ENCODE measurements around the gene NT5C2. TPM values are rescaled to one million over a fixed set of nuclear protein-coding genes. Genes with fewer than 3 reads are reported as not detected.

NT5C2 gene
- total and polyA plus RNA-seq, 2 donors (not counting 1 experiment from before 2014, with no cell fraction given), result 38.6 to 80.8 TPM

- Mint-ChIP-seq H3K27ac (no peak overlapping the region), H3K4me3 (no peak overlapping the region), H3K4me1 (no peaks in the 10 kb centered on the region), H3K27me3 (no peaks in the 10 kb centered on the region), H3K9me3 (ENCODE audit: insufficient read depth) (no peaks in the 10 kb centered on the region)
- no peak for TF ChIP-seq EZH2 (IDR thresholded peaks at IDR 0.05; ENCODE audit: borderline replicate concordance, insufficient read depth, low read depth, low read length, poor library complexity, severe bottlenecking)
- TF ChIP-seq CTCF (IDR thresholded peaks at IDR 0.05), result no peak
- H3K4me3 ChIP-seq (ENCODE audit: control extremely low read depth in 1 of 5, extremely low read depth in 1 of 5, insufficient read depth in 1 of 5, low read depth in 2 of 5, low read length in 4 of 5), result no peak overlapping the region
- no peak for DNase-seq
- no peak overlapping the region for H2AFZ ChIP-seq (ENCODE audit: insufficient read depth, low read depth, low read length, poor library complexity, severe bottlenecking)
- WGBS (ENCODE audit: insufficient coverage), result no CpG with 5 or more reads among the region's 1 CpG
- CTCF ChIA-PET, result interaction anchor here (1.5 kb wide), 1 partner anchor 139 kb away, joined by 5 read pairs; no protein-coding TSS in a partner anchor
- POLR2A ChIA-PET, result no interaction called here
- H3K4me2 ChIP-seq (replicated peaks; ENCODE audit: low read depth, low read length, poor library complexity, severe bottlenecking), result no peak overlapping the region
- H3K36me3 ChIP-seq (replicated peaks in 1 of 2; ENCODE audit: control extremely low read depth in 1 of 2, control insufficient read depth in 1 of 2, extremely low read depth in 1 of 2, insufficient read depth in 2 of 2, low read length in 1 of 2), result peaks cover 8 to 31% of the 10 kb centered on the region in 2 experiments
- no peak overlapping the region for H3K9ac ChIP-seq (ENCODE audit: low read length)
- intact Hi-C loops (cut with micrococcal nuclease), result no loop called here
- H3K4me1 ChIP-seq (ENCODE audit: control insufficient read depth in 2 of 2, insufficient read depth in 2 of 2, low read length in 2 of 2), result no peaks in the 10 kb centered on the region
- H3K27me3 ChIP-seq (replicated peaks in 1 of 4; ENCODE audit: control extremely low read depth in 1 of 4, control insufficient read depth in 3 of 4, insufficient read depth in 4 of 4, low read length in 3 of 4), result no peaks in the 10 kb centered on the region
- H3K79me2 ChIP-seq (ENCODE audit: control insufficient read depth, insufficient read depth, low read length), result no peaks in the 10 kb centered on the region
- H4K20me1 ChIP-seq (ENCODE audit: control insufficient read depth, insufficient read depth, low read length, poor library complexity, severe bottlenecking), result no peaks in the 10 kb centered on the region
- H3K27ac ChIP-seq (ENCODE audit: low read length in 2 of 2), result no peak overlapping the region
- H3K9me3 ChIP-seq (ENCODE audit: control extremely low read depth in 1 of 3, control insufficient read depth in 2 of 3, insufficient read depth in 1 of 3, low read length in 2 of 3), result no peaks in the 10 kb centered on the region
- no peak for ATAC-seq (ENCODE audit: low read depth)
These were observed 87.6 kb downstream of the NT5C2 start for GRCh38 chr10:103105462-103105861.

DNA sequence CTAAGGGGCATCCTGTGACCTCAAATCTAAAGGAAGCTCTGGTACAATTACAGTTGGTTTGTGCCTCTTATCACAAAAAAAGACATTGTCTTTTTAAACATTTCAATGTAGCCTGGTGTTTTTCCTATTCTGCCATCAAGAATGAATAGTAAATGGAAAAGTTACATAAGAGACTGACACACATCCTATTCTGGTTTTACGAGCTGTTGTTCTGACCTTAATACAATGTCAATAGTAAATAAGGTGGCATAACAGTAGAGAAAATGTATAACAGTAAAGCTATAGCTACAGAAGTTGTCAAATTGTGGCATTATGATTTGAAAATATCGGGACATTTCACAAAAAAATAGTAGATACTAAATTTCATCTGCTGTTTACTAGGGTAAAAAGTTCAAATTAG is 88.4 kb downstream of the NT5C2 start:
- H3K27me3 Mint-ChIP-seq, result no peaks in the 10 kb centered on the region
- Histone ChIP-seq H3K9me3 (ENCODE audit: control extremely low read depth in 1 of 3, control insufficient read depth in 2 of 3, insufficient read depth in 1 of 3, low read length in 2 of 3) (no peaks in the 10 kb centered on the region), H2AFZ (ENCODE audit: insufficient read depth, low read depth, low read length, poor library complexity, severe bottlenecking) (no peak overlapping the region), H3K79me2 (ENCODE audit: control insufficient read depth, insufficient read depth, low read length) (no peaks in the 10 kb centered on the region), H4K20me1 (ENCODE audit: control insufficient read depth, insufficient read depth, low read length, poor library complexity, severe bottlenecking) (no peaks in the 10 kb centered on the region), H3K9ac (ENCODE audit: low read length) (no peak overlapping the region), H3K4me3 (ENCODE audit: control extremely low read depth in 1 of 5, extremely low read depth in 1 of 5, insufficient read depth in 1 of 5, low read depth in 2 of 5, low read length in 4 of 5) (no peak overlapping the region), H3K4me1 (ENCODE audit: control insufficient read depth in 2 of 2, insufficient read depth in 2 of 2, low read length in 2 of 2) (no peaks in the 10 kb centered on the region), H3K4me2 (replicated peaks; ENCODE audit: low read depth, low read length, poor library complexity, severe bottlenecking) (no peak overlapping the region), H3K36me3 (replicated peaks in 1 of 2; ENCODE audit: control extremely low read depth in 1 of 2, control insufficient read depth in 1 of 2, extremely low read depth in 1 of 2, insufficient read depth in 2 of 2, low read length in 1 of 2) (peaks cover 8 to 36% of the 10 kb centered on the region in 2 experiments), H3K27ac (ENCODE audit: low read length in 2 of 2) (no peak overlapping the region), H3K27me3 (replicated peaks in 1 of 4; ENCODE audit: control extremely low read depth in 1 of 4, control insufficient read depth in 3 of 4, insufficient read depth in 4 of 4, low read length in 3 of 4) (no peaks in the 10 kb centered on the region)
- no peak overlapping the region for H3K27ac Mint-ChIP-seq
- no peaks in the 10 kb centered on the region for H3K4me1 Mint-ChIP-seq
- CTCF ChIA-PET, result no interaction called here
- TF ChIP-seq CTCF (IDR thresholded peaks at IDR 0.05) (no peak), EZH2 (IDR thresholded peaks at IDR 0.05; ENCODE audit: borderline replicate concordance, insufficient read depth, low read depth, low read length, poor library complexity, severe bottlenecking) (no peak)
- DNase-seq (no peak), ATAC-seq (ENCODE audit: low read depth) (no peak)
- no CpG with 5 or more reads among the region's 2 CpGs for WGBS (ENCODE audit: insufficient coverage)
- H3K4me3 Mint-ChIP-seq, result no peak overlapping the region
- no peaks in the 10 kb centered on the region for H3K9me3 Mint-ChIP-seq (ENCODE audit: insufficient read depth)
- POLR2A ChIA-PET, result no interaction called here
- intact Hi-C loops (cut with micrococcal nuclease), result no loop called here

Data from B cell (primary cell).